Stimulated activated CD4-positive, alpha-beta T cell treated with anti-CD3 and anti-CD28 coated beads, TNF-alpha, amount 100 ng/mL, for 4 hours (primary cell): ENCODE data around the gene SURF2.

Source experiments
- DNase-seq, 3 experiments: peaks; one replicate each; pipeline ENCODE4 v3.0.0-alpha.2; 2020; ENCODE audit warnings: low read depth in 3 of 3

The SURF2 gene

DNA sequence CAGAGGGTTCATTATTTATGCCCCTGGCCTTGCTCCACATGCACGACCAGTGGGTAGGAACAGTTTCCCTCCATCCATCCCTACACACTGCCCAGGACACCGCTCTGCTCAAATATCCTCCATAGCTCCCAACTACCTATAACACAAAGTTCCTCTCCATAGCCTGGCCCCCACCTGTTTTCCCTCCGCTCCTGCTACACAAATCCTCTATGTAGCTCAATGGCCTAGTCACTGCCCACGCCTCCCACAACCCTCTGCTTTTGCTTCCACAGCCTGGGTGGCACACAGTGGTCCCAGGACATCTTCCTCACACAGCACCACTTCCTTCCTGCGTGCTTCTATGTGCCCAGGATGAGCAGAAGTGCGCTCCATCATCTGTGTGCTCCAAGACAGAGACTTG is 41.0 kb downstream of the SURF2 start:
- DNase-seq: no peak

- no peak for DNase-seq
Measured at GRCh38 chr9:133397895-133398294, 41.5 kb downstream of the SURF2 start.

- DNase-seq: no peak
Measured at GRCh38 chr9:133400292-133400691, 43.9 kb downstream of the SURF2 start.

DNA sequence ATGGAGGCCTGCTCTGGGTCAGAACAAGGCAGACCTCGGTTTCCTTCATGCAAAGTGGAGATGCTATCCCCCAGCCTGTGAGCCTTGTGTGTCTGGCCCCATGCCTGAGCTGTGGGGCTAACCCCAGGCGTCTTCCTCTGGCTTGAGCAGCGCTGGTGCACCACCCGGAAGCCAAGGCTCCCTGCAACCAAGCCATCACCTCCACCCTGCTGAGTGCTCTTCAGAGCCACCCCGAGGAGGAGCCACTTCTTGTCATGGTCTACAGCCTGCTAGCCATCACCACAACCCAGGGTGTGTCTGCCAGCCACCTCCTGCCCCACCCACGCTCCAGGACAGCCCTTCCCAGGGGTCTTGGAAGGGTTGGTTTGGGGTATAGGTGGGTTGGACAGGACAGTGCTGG is 45.2 kb downstream of the SURF2 start:
- DNase-seq: no peak

DNA sequence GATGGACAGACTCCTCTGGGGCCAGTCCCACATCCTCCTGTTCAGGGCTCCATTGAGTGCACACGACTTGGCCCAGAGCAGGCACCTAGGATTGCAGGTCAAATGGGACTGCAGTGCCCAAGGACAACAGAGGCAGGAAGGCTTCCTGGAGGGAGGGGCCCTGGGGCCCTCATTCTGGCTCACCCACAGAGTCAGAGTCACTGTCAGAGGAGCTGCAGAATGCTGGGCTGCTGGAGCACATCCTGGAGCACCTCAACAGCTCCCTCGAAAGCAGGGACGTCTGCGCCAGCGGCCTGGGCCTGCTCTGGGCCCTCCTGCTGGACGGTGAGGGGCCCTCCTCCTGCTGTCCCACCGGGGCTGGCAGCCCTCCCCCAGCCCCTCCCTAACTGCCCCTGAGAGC is 46.3 kb downstream of the SURF2 start:
- DNase-seq: no peak

DNA sequence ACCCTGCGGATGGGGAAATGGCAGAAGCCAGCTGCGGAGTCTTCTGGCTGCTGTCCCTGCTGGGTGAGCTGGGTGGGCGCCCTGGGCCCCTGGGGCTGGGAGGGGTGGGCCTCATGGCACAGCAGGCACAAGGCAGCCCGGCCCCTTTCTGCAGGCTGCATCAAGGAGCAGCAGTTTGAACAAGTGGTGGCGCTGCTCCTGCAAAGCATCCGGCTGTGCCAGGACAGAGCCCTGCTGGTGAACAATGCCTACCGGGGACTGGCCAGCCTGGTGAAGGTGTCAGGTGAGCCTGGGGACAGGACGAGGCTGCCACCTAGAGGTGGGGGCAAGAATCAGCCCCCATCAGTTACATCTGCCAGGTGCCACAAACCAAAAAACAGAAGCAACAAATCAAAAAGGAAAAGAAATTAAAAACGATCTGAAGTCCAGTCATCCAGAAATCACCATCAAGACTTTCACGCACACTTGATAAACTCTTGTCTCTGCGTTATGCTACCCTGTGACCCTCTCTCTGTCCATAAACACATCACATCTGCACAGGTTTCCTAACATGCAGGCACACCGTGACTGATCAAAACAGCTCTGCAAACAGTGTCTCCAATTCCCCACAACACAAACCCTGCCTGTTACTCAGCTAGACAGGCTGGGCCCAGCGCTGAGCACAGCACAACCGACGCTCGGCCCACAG is 47.6 kb downstream of the SURF2 start:
- peak; percentile 36 to 45 (median 36) for DNase-seq

GRCh38 chr9:133404454-133405002 is 48.2 kb downstream of the SURF2 start:
- DNase-seq: no peak

DNA sequence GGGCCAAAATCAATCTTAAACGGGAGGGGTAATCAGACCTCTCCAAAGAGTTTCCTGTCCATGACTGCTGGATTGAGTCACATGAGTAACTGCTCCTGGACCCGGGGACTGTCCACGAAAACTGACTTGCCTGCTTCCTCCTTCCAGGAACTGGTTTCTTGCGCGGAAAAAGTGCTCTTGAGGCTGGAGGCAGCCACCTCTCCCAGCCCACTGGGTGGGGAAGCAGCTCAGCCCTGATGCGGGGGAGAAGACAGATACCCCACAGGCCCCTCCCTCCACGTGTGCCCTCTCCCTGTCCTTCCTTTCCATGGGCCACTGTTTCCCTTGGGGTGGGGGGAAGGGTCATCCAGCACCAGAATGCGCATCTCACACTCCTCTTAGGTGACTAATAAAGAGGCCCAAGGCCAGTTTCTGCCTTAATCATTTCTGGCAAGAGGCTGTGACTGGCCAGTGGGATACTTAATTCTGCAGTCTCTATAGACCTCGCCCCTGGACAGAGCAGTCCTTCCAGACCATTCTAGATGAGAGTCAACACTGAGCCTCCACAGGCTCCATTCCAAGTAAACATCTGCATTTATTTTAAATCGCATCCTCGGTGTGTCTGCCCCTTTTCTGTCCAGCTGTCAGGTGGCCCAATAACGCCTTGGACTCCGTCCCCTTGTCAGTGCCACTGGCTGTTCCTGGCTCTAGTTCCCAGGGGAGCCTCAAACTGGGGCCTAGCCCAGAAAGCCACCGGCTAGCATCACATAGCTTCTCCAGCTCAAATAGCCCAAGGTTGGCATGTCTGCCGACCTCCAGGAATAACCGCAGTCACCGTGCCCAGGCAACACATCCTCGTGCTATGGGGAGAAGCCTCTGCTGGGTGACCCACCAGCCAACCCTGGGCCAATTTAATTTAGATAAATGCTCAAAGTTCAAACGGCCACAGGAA is 49.4 kb downstream of the SURF2 start:
- DNase-seq: no peak

DNA sequence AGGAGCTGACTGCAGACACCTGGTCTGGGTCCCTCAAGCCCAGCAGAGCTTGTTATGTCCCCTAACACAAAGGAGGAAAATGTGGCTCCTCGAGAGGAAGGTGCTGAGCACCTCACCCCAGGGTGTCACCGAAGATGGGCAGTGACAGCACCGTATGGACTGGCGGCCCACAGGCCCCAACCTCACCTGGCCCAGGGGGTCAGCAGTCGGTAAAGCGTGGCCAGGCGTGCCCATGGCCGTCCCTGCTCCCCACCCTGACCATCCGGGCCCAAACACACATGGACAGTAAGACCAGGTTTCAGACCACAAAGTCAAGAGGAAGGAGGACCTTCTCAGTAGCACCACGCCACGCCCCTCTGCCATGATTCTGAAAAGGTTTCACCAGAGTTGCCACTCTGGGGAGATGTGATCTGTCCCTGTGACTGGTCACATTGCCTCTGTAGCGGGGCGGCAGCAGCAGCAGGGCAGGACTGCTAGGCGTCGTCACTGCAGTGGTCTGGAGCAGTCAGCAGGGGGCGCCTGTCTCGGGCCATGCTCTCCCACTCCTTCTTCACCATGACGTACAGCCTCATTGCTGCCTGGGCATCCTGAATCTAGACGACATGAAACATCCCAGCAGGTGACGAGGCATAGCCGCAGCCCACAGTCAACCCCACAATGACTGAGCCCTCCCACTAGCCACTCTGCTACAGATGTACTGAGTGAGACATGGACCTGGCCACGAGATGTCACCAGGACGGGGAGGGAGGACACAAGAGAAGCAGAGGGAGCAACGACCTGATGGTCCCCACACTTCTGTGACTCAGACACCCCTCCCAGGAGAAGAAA is 50.3 kb downstream of the SURF2 start:
- DNase-seq: peak; percentile 51 to 73 (median 68)

DNA sequence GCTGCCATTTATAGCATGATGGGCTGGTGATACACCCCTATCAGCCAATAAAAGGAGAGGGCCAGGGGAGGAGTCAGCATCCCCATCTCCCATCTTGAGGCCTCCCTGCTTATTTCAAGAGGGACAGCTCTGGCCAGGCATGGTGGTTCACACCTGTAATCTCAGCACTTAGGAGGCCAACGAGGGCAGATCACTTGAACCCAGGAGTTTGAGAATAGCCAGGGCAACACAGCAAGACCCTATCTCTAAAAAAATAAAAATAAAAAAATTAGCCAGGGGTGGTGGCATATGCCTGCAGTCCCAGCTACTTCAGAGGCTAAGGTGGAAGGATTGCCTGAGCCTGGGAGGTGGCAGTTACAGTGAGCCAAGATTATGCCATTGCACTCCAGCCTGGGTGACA is 51.7 kb downstream of the SURF2 start:
- DNase-seq: no peak
